HepG2 (cell line): ENCODE data around the gene EFNA2. TPM values are rescaled to one million over a fixed set of nuclear protein-coding genes. Genes with fewer than 3 reads are reported as not detected.
A peak's percentile ranks its signal among the peaks of the same experiment; 100 is the strongest.

Experiments
- AGO2 ChIP-seq: fragments of 200-400 bp; formaldehyde crosslinking; optimal IDR thresholded peaks from 2 replicates; pipeline ENCODE3; 2017; ENCODE audit warnings: mild to moderate bottlenecking, low read depth, low read length, moderate library complexity
- BHLHE40 ChIP-seq: IDR thresholded peaks from 2 replicates; pipeline ENCODE4 v1.6.1; 2011; ENCODE audit warnings: low read length, improper control_type of control experiment
- KAT7 ChIP-seq: IDR thresholded peaks from 2 replicates; pipeline ENCODE4 v1.6.1; 2018; ENCODE audit warnings: borderline replicate concordance, missing compliant biosample characterization
- KLF13 ChIP-seq: sonication (generic); formaldehyde crosslinking; IDR thresholded peaks from 2 replicates; pipeline ENCODE4 v1.4.0; 2020; ENCODE audit warnings: mild to moderate bottlenecking, missing genetic modification reagents
- KLF9 ChIP-seq: IDR thresholded peaks from 2 replicates; pipeline ENCODE4 v1.6.1; 2016; ENCODE audit warnings: low read depth
- KMT2A ChIP-seq: sonication (generic); formaldehyde crosslinking; IDR thresholded peaks from 2 replicates; pipeline ENCODE4 v1.4.0; 2020; ENCODE audit warnings: missing genetic modification reagents
- MBD4 ChIP-seq: IDR thresholded peaks from 2 replicates; pipeline ENCODE4 v1.6.1; 2012; ENCODE audit warnings: low read length, inconsistent platforms, borderline replicate concordance
- NAIF1 ChIP-seq: sonication (generic); formaldehyde crosslinking; IDR thresholded peaks from 2 replicates; pipeline ENCODE4 v1.5.0; 2020; ENCODE audit warnings: mild to moderate bottlenecking, missing genetic modification reagents, borderline replicate concordance
- RAD21 ChIP-seq: fragments of 450-650 bp; formaldehyde crosslinking; IDR thresholded peaks from 2 replicates; pipeline ENCODE4 v1.5.0; 2020; ENCODE audit warnings: mild to moderate bottlenecking
- RBM22 ChIP-seq: fragments of 200-400 bp; formaldehyde crosslinking; optimal IDR thresholded peaks from 2 replicates; pipeline ENCODE3; 2017; ENCODE audit warnings: mild to moderate bottlenecking, low read length, moderate library complexity
- RBM39 ChIP-seq: fragments of 200-400 bp; formaldehyde crosslinking; IDR thresholded peaks from one replicate; pipeline ENCODE4 v1.6.1; 2018; ENCODE audit warnings: antibody characterized with exemption, mild to moderate bottlenecking, low read depth, low read length; ENCODE audit not compliant: poor library complexity, severe bottlenecking
- ZFP41 ChIP-seq: sonication (generic); formaldehyde crosslinking; IDR thresholded peaks from 2 replicates; pipeline ENCODE4 v1.4.0; 2020; ENCODE audit warnings: mild to moderate bottlenecking, missing genetic modification reagents, borderline replicate concordance
- ZNF234 ChIP-seq: sonication (generic); formaldehyde crosslinking; conservative IDR thresholded peaks from 2 replicates; pipeline ENCODE4 v1.5.1; 2020; ENCODE audit warnings: mild to moderate bottlenecking, missing genetic modification reagents
- ZNF337 ChIP-seq: sonication (generic); formaldehyde crosslinking; IDR thresholded peaks from 2 replicates; pipeline ENCODE4 v1.5.1; 2020; ENCODE audit warnings: missing genetic modification reagents, low read depth, mild to moderate bottlenecking, borderline replicate concordance
- ZNF354B ChIP-seq: sonication (generic); formaldehyde crosslinking; IDR thresholded peaks from 2 replicates; pipeline ENCODE4 v1.8.0; 2022; ENCODE audit warnings: mild to moderate bottlenecking, missing genetic modification reagents
- ZNF451 ChIP-seq: sonication (generic); formaldehyde crosslinking; IDR thresholded peaks from 2 replicates; pipeline ENCODE4 v1.5.0; 2020; ENCODE audit warnings: mild to moderate bottlenecking, missing genetic modification reagents
- polyA plus RNA-seq, 8 experiments: library from polyadenylated mRNA; depleted of rRNA in 3 of 8; stranded (reverse) in 7 of 8; unstranded in 1 of 8; fragments of >200 nt; fragmentation: Illumina TruSeq in 4 of 8; extraction: Trizol in 4 of 8; gene quantifications; 2 replicates each; pipeline versions ENCODE4 v1.2.1 to v1.2.3, GENCODE V29; 2011 to 2016; ENCODE audit warnings: low read depth in 4 of 8, missing spikeins in 1 of 8, mixed read lengths in 1 of 8; ENCODE audit not compliant: insufficient read depth in 1 of 8
- total RNA-seq, 5 experiments: library from RNA; depleted of rRNA; stranded (reverse); fragments of >200 nt; fragmentation: Illumina TruSeq; extraction: Trizol; gene quantifications; 2 replicates each; pipeline ENCODE4 v1.2.3, GENCODE V29; 2016; ENCODE audit warnings: low read depth in 1 of 5
- TF ChIP-seq, protein P1 (sequence below): IDR thresholded peaks from 2 replicates; pipeline ENCODE4 v1.6.1; 2018; ENCODE audit warnings: missing genetic modification reagents
- TF ChIP-seq, protein P2 (sequence below): sonication (generic); formaldehyde crosslinking; IDR thresholded peaks from 2 replicates; pipeline ENCODE4 v1.4.0; 2020; ENCODE audit warnings: missing genetic modification reagents
- TF ChIP-seq, protein P3 (sequence below): sonication (generic); formaldehyde crosslinking; IDR thresholded peaks from 2 replicates; pipeline ENCODE4 v1.4.0; 2020; ENCODE audit warnings: missing genetic modification reagents
- TF ChIP-seq, protein P4 (sequence below): sonication (generic); formaldehyde crosslinking; IDR thresholded peaks from 2 replicates; pipeline ENCODE4 v1.4.0; 2020; ENCODE audit warnings: mild to moderate bottlenecking, missing genetic modification reagents
- TF ChIP-seq, protein P5 (sequence below): sonication (generic); formaldehyde crosslinking; IDR thresholded peaks from 2 replicates; pipeline ENCODE4 v1.4.0; 2020; ENCODE audit warnings: missing genetic modification reagents, borderline replicate concordance
- TF ChIP-seq, protein P6 (sequence below): IDR thresholded peaks from 2 replicates; pipeline ENCODE4 v1.6.1; 2016; ENCODE audit warnings: missing compliant biosample characterization, missing genetic modification reagents, borderline replicate concordance

EFNA2 gene
- total and polyA plus RNA-seq, 2 of the 13 experiments (the other 11 are each of a cell fraction or from before 2014, with no cell fraction given) = 6.0 to 9.9 TPM

DNA sequence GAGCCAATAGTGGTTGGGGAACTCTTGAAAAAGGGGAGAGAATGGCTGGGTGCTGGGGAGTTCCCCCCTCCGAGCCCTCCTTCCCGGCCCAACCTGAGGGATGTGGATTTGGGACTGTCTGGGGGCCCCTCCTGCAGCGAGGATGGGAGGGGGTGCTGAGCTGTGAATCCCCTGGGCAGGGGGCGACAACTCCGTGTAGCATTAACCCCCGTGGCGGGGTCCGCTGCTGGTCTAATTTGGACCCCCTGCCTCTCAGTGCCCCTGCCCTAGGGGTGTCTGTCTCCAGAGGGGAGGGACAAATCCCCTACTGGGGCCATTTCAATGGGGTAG is 27.5 kb upstream of the EFNA2 start (continued):
- TF ChIP-seq, protein P1, sequence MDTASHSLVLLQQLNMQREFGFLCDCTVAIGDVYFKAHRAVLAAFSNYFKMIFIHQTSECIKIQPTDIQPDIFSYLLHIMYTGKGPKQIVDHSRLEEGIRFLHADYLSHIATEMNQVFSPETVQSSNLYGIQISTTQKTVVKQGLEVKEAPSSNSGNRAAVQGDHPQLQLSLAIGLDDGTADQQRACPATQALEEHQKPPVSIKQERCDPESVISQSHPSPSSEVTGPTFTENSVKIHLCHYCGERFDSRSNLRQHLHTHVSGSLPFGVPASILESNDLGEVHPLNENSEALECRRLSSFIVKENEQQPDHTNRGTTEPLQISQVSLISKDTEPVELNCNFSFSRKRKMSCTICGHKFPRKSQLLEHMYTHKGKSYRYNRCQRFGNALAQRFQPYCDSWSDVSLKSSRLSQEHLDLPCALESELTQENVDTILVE = no peak
- TF ChIP-seq ZFP41 (CRISPR knock-in tag) (no peak), ZNF451 (CRISPR knock-in tag) (no peak), KMT2A (no peak), KLF9 (CRISPR knock-in tag) (no peak), AGO2 (peak; percentile 64), MBD4 (no peak), RBM39 (peak; percentile 79), RBM22 (peak; percentile 90), BHLHE40 (no peak), ZNF354B (CRISPR knock-in tag) (no peak), RAD21 (CRISPR knock-in tag) (peak; percentile 33; the same call in 1 of the 2 replicates), ZNF337 (CRISPR knock-in tag) (no peak), ZNF234 (no peak), KAT7 (CRISPR knock-in tag) (no peak), NAIF1 (no peak), KLF13 (CRISPR knock-in tag) (no peak)
- TF ChIP-seq, protein P2, sequence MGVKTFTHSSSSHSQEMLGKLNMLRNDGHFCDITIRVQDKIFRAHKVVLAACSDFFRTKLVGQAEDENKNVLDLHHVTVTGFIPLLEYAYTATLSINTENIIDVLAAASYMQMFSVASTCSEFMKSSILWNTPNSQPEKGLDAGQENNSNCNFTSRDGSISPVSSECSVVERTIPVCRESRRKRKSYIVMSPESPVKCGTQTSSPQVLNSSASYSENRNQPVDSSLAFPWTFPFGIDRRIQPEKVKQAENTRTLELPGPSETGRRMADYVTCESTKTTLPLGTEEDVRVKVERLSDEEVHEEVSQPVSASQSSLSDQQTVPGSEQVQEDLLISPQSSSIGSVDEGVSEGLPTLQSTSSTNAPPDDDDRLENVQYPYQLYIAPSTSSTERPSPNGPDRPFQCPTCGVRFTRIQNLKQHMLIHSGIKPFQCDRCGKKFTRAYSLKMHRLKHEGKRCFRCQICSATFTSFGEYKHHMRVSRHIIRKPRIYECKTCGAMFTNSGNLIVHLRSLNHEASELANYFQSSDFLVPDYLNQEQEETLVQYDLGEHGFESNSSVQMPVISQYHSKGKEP (CRISPR knock-in tag) = no peak
- TF ChIP-seq, protein P3, sequence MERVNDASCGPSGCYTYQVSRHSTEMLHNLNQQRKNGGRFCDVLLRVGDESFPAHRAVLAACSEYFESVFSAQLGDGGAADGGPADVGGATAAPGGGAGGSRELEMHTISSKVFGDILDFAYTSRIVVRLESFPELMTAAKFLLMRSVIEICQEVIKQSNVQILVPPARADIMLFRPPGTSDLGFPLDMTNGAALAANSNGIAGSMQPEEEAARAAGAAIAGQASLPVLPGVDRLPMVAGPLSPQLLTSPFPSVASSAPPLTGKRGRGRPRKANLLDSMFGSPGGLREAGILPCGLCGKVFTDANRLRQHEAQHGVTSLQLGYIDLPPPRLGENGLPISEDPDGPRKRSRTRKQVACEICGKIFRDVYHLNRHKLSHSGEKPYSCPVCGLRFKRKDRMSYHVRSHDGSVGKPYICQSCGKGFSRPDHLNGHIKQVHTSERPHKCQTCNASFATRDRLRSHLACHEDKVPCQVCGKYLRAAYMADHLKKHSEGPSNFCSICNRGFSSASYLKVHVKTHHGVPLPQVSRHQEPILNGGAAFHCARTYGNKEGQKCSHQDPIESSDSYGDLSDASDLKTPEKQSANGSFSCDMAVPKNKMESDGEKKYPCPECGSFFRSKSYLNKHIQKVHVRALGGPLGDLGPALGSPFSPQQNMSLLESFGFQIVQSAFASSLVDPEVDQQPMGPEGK = no peak; the same call in 1 of the 2 replicates
- TF ChIP-seq, protein P4, sequence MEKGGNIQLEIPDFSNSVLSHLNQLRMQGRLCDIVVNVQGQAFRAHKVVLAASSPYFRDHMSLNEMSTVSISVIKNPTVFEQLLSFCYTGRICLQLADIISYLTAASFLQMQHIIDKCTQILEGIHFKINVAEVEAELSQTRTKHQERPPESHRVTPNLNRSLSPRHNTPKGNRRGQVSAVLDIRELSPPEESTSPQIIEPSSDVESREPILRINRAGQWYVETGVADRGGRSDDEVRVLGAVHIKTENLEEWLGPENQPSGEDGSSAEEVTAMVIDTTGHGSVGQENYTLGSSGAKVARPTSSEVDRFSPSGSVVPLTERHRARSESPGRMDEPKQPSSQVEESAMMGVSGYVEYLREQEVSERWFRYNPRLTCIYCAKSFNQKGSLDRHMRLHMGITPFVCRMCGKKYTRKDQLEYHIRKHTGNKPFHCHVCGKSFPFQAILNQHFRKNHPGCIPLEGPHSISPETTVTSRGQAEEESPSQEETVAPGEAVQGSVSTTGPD (CRISPR knock-in tag) = no peak
- TF ChIP-seq, protein P5, sequence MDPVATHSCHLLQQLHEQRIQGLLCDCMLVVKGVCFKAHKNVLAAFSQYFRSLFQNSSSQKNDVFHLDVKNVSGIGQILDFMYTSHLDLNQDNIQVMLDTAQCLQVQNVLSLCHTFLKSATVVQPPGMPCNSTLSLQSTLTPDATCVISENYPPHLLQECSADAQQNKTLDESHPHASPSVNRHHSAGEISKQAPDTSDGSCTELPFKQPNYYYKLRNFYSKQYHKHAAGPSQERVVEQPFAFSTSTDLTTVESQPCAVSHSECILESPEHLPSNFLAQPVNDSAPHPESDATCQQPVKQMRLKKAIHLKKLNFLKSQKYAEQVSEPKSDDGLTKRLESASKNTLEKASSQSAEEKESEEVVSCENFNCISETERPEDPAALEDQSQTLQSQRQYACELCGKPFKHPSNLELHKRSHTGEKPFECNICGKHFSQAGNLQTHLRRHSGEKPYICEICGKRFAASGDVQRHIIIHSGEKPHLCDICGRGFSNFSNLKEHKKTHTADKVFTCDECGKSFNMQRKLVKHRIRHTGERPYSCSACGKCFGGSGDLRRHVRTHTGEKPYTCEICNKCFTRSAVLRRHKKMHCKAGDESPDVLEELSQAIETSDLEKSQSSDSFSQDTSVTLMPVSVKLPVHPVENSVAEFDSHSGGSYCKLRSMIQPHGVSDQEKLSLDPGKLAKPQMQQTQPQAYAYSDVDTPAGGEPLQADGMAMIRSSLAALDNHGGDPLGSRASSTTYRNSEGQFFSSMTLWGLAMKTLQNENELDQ (CRISPR knock-in tag) = no peak
- TF ChIP-seq, protein P6, sequence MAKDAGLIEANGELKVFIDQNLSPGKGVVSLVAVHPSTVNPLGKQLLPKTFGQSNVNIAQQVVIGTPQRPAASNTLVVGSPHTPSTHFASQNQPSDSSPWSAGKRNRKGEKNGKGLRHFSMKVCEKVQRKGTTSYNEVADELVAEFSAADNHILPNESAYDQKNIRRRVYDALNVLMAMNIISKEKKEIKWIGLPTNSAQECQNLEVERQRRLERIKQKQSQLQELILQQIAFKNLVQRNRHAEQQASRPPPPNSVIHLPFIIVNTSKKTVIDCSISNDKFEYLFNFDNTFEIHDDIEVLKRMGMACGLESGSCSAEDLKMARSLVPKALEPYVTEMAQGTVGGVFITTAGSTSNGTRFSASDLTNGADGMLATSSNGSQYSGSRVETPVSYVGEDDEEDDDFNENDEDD (CRISPR knock-in tag) = no peak
